Mesendoderm (in vitro differentiated cells): Measurements from ENCODE around the gene CNTNAP4.

ENCODE experiments used
- DNase-seq: peaks from one replicate; pipeline ENCODE4 v3.0.0; 2013
- H2AK5ac ChIP-seq: 2 replicates; pipeline ENCODE4 v1.6.1; 2013; ENCODE audit warnings: low read length, inconsistent platforms
- H2BK120ac ChIP-seq: 2 replicates; pipeline ENCODE4 v1.6.1; 2013; ENCODE audit warnings: low read depth, mild to moderate bottlenecking, low read length, moderate library complexity, mixed read lengths
- H2BK15ac ChIP-seq: replicated peaks from 2 replicates; pipeline ENCODE4 v1.6.1; 2013; ENCODE audit warnings: low read depth, mild to moderate bottlenecking, moderate library complexity
- H2BK5ac ChIP-seq: 2 replicates; pipeline ENCODE4 v1.6.1; 2013; ENCODE audit warnings: low read length, inconsistent platforms
- H3K18ac ChIP-seq: 2 replicates; pipeline ENCODE4 v1.6.1; 2013; ENCODE audit warnings: mild to moderate bottlenecking, low read length, mixed read lengths
- H3K23ac ChIP-seq: one replicate; pipeline ENCODE4 v1.6.1; 2013; ENCODE audit warnings: low read length
- H3K27ac ChIP-seq: 2 replicates; pipeline ENCODE4 v1.5.1; 2013; ENCODE audit warnings: low read depth, mild to moderate bottlenecking, inconsistent platforms, low read length, moderate library complexity
- H3K27me3 ChIP-seq: 2 replicates; pipeline ENCODE4 v1.6.1; 2013; ENCODE audit warnings: low read length, control low read depth, mild to moderate bottlenecking, inconsistent platforms; ENCODE audit not compliant: insufficient read depth, poor library complexity
- H3K36me3 ChIP-seq: 2 replicates; pipeline ENCODE4 v1.6.1; 2013; ENCODE audit warnings: low read length, inconsistent platforms; ENCODE audit not compliant: control insufficient read depth, insufficient read depth
- H3K4ac ChIP-seq: one replicate; pipeline ENCODE4 v1.6.1; 2013; ENCODE audit warnings: low read depth, mild to moderate bottlenecking, low read length, moderate library complexity
- H3K4me1 ChIP-seq: 2 replicates; pipeline ENCODE4 v1.6.1; 2013; ENCODE audit warnings: low read depth, low read length, inconsistent platforms; ENCODE audit not compliant: control insufficient read depth
- H3K4me2 ChIP-seq: 2 replicates; pipeline ENCODE4 v1.6.1; 2013; ENCODE audit warnings: low read length
- H3K4me3 ChIP-seq: 2 replicates; pipeline ENCODE4 v1.5.1; 2013; ENCODE audit warnings: mild to moderate bottlenecking, low read length
- H3K56ac ChIP-seq: one replicate; pipeline ENCODE4 v1.6.1; 2013; ENCODE audit warnings: low read length
- H3K79me1 ChIP-seq: 2 replicates; pipeline ENCODE4 v1.6.1; 2013; ENCODE audit warnings: low read length, inconsistent platforms
- H3K79me2 ChIP-seq: 2 replicates; pipeline ENCODE4 v1.6.1; 2013; ENCODE audit warnings: mild to moderate bottlenecking, low read length; ENCODE audit not compliant: control insufficient read depth, insufficient read depth
- H3K9ac ChIP-seq: 2 replicates; pipeline ENCODE4 v1.6.1; 2013; ENCODE audit warnings: low read length, inconsistent platforms
- H4K5ac ChIP-seq: one replicate; pipeline ENCODE4 v1.6.1; 2013; ENCODE audit warnings: low read length
- H4K8ac ChIP-seq: one replicate; pipeline ENCODE4 v1.6.1; 2013; ENCODE audit warnings: low read depth, mild to moderate bottlenecking, control low read depth, low read length, moderate library complexity
- WGBS: extraction: QIAGEN DNeasy Blood & Tissue Kit; methylation state at CpG from one replicate; pipeline ENCODE4 v1.1.7; 2013; ENCODE audit warnings: low lambda C conversion rate, missing lambda C conversion rate; ENCODE audit not compliant: insufficient coverage; ENCODE audit errors: extremely low coverage; 5-methylcytosine and 5-hydroxymethylcytosine counted together

Gene CNTNAP4

DNA sequence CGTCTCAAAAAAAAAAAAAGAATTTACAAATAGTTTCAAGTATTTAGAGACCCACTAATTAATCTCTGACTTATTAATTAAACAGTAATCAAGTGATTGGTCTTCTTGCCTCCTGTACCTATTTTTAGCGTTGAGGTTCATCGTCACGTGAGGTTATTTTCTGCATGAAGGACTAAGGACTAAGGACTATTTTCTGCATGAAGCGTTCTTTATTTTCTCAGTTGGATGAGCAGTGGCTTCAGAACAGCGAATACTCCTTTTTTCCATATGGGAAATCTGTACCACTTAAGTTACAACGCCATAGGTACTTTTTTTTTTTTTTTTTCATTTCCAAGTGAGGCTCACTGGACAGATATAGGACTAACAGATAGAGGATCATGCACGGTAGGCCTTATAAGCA lies 224.9 kb downstream of the CNTNAP4 start:
- Histone ChIP-seq H2BK5ac (no peak overlapping the region), H3K27ac (no peak overlapping the region), H4K5ac (no peak overlapping the region), H3K23ac (no peak overlapping the region), H3K4ac (no peak overlapping the region), H3K36me3 (no peaks in the 10 kb centered on the region), H3K9ac (no peak overlapping the region), H3K18ac (no peak overlapping the region), H3K4me2 (no peak overlapping the region), H3K4me3 (no peak overlapping the region), H2AK5ac (no peak overlapping the region), H3K56ac (no peak overlapping the region), H4K8ac (no peak overlapping the region), H2BK120ac (no peak overlapping the region), H3K27me3 (no peaks in the 10 kb centered on the region), H2BK15ac (no peak overlapping the region), H3K79me2 (no peaks in the 10 kb centered on the region), H3K79me1 (no peaks in the 10 kb centered on the region), H3K4me1 (no peaks in the 10 kb centered on the region)
- no CpG with 5 or more reads among the region's 8 CpGs for WGBS
- DNase-seq: no peak

DNA sequence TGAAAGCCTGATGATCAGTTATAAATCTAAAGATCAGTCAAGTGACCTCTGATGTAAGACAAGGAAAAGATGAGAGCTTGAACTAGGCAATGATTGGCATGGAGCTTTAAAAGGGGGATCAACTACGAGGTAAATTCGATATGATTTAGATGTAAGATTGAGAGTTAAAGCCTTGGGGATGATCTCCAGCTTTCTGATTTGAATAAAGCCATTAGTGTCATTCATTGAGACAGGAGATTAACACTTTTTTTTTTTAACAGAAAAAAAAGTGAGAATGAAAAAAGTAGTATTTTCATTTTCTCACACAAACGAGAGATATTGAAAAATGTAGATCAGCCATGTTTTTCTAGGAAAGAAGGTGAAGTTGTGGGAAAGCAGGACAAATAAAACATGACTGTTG lies 225.4 kb downstream of the CNTNAP4 start:
- no peak for DNase-seq
- no peak overlapping the region for H3K4me3 ChIP-seq
- H3K27me3 ChIP-seq: no peaks in the 10 kb centered on the region
- H3K4ac ChIP-seq: no peak overlapping the region
- H3K18ac ChIP-seq: no peak overlapping the region
- H3K9ac ChIP-seq: no peak overlapping the region
- no peak overlapping the region for H2AK5ac ChIP-seq
- H3K56ac ChIP-seq: no peak overlapping the region
- H3K27ac ChIP-seq: no peak overlapping the region
- no peak overlapping the region for H2BK120ac ChIP-seq
- H4K5ac ChIP-seq: no peak overlapping the region
- no peak overlapping the region for H2BK15ac ChIP-seq
- no CpG with 5 or more reads among the region's 3 CpGs for WGBS
- no peak overlapping the region for H4K8ac ChIP-seq
- no peaks in the 10 kb centered on the region for H3K4me1 ChIP-seq
- H3K4me2 ChIP-seq: no peak overlapping the region
- H3K79me2 ChIP-seq: no peaks in the 10 kb centered on the region
- H2BK5ac ChIP-seq: no peak overlapping the region
- no peaks in the 10 kb centered on the region for H3K79me1 ChIP-seq
- no peak overlapping the region for H3K23ac ChIP-seq
- no peaks in the 10 kb centered on the region for H3K36me3 ChIP-seq

DNA sequence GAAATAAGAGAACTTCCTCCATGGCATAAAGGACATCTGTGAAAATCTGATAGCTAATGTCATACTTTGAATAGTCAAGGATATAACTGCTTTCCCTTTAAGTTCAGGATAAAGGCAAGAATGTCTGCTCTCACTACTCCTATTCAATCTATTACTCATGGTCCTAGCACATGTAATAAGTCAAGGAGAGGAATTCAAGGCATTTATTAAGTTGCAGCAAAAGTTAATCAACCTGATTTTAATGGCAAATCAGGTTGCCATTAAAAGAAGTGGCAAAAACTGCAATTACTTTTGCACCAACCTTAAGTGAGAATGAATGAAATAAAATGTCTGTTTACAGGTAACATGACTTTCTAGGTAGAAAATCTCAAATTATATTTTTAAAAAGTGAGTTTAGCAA lies 225.9 kb downstream of the CNTNAP4 start:
- no peak overlapping the region for H3K4me3 ChIP-seq
- no peaks in the 10 kb centered on the region for H3K79me1 ChIP-seq
- no peak overlapping the region for H3K27ac ChIP-seq
- H3K9ac ChIP-seq: no peak overlapping the region
- no peak overlapping the region for H2BK15ac ChIP-seq
- no peaks in the 10 kb centered on the region for H3K4me1 ChIP-seq
- no peak overlapping the region for H3K4ac ChIP-seq
- H3K79me2 ChIP-seq: no peaks in the 10 kb centered on the region
- no peak overlapping the region for H2BK120ac ChIP-seq
- H3K23ac ChIP-seq: no peak overlapping the region
- H2AK5ac ChIP-seq: no peak overlapping the region
- H3K18ac ChIP-seq: no peak overlapping the region
- no peak overlapping the region for H3K4me2 ChIP-seq
- H4K8ac ChIP-seq: no peak overlapping the region
- no peaks in the 10 kb centered on the region for H3K36me3 ChIP-seq
- H3K56ac ChIP-seq: no peak overlapping the region
- no peak overlapping the region for H4K5ac ChIP-seq
- H3K27me3 ChIP-seq: no peaks in the 10 kb centered on the region
- no peak for DNase-seq
- no peak overlapping the region for H2BK5ac ChIP-seq

- WGBS: no CpG with 5 or more reads among the region's 3 CpGs
These were observed 234.0 kb downstream of the CNTNAP4 start for GRCh38 chr16:76511203-76511602.

DNA sequence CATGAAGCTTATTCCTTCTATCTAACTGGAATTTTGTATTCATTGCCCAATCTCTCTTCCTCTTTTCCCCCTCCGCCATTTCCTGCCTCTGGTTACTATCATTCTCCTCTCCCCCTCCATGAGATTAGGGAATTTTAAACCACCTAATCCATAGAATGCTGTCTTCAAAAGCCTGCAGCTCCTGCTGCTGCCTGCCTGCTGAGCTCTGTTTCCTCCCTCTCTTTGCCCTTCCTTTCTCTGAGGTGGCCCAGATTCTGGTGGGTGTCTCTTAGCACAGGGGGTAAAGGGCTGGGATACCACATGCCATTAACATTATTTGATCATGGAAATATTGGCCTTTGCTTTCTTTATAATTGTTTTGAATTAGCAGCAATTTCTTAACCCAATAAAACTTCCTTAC lies 241.6 kb downstream of the CNTNAP4 start:
- Histone ChIP-seq H3K18ac (no peak overlapping the region), H3K56ac (no peak overlapping the region), H2BK5ac (no peak overlapping the region), H2BK120ac (no peak overlapping the region), H3K4me2 (no peak overlapping the region), H3K4me3 (no peak overlapping the region), H3K36me3 (no peaks in the 10 kb centered on the region), H2AK5ac (no peak overlapping the region), H3K4me1 (no peaks in the 10 kb centered on the region), H2BK15ac (no peak overlapping the region), H3K4ac (no peak overlapping the region), H3K27ac (no peak overlapping the region), H3K23ac (no peak overlapping the region), H3K27me3 (no peaks in the 10 kb centered on the region), H3K79me1 (no peaks in the 10 kb centered on the region), H3K9ac (no peak overlapping the region), H4K8ac (no peak overlapping the region), H4K5ac (no peak overlapping the region), H3K79me2 (no peaks in the 10 kb centered on the region)
- WGBS: no CpG with 5 or more reads among the region's 1 CpG
- peak; percentile 76 for DNase-seq

More at GRCh38 chr16:76511203-76511602, 234.0 kb downstream of the CNTNAP4 start:
- Histone ChIP-seq H2BK15ac (no peak overlapping the region), H3K56ac (no peak overlapping the region), H3K4me1 (no peaks in the 10 kb centered on the region), H3K4me3 (no peak overlapping the region), H3K27ac (no peak overlapping the region), H3K4me2 (no peak overlapping the region), H2AK5ac (no peak overlapping the region), H3K36me3 (no peaks in the 10 kb centered on the region), H2BK120ac (no peak overlapping the region), H3K4ac (no peak overlapping the region), H4K8ac (no peak overlapping the region), H3K27me3 (no peaks in the 10 kb centered on the region), H3K79me1 (no peaks in the 10 kb centered on the region), H3K79me2 (no peaks in the 10 kb centered on the region), H3K18ac (no peak overlapping the region), H3K23ac (no peak overlapping the region), H2BK5ac (no peak overlapping the region), H3K9ac (no peak overlapping the region), H4K5ac (no peak overlapping the region)
- DNase-seq: no peak

DNA sequence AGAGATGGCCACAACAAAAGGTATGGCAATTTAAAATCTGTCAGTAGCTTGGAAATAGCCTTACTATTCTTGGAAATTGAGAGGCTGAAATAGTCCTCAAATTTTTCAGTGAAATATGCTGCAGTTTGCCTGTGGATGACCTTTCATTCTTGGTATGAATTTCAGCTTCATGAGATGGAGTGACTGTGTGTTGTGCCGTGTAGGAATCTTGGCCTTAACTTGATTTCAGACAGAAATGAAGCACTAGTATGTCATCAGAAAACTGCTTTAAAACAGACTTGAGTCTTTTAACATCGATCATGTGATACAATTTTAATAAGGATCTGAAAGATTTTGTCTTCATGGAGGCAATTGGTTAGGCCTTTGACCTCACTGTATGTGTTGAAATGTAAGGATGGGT lies 247.2 kb downstream of the CNTNAP4 start:
- Histone ChIP-seq H3K23ac (no peak overlapping the region), H3K9ac (no peak overlapping the region)
- WGBS: no CpG with 5 or more reads among the region's 2 CpGs

More for the DNA sequence above, 247.2 kb downstream of the CNTNAP4 start:
- H2BK15ac ChIP-seq: no peak overlapping the region
- H3K79me1 ChIP-seq: no peaks in the 10 kb centered on the region
- no peak overlapping the region for H2BK120ac ChIP-seq
- no peak for DNase-seq
- no peaks in the 10 kb centered on the region for H3K4me1 ChIP-seq
- H3K79me2 ChIP-seq: no peaks in the 10 kb centered on the region
- H2BK5ac ChIP-seq: no peak overlapping the region
- H3K36me3 ChIP-seq: no peaks in the 10 kb centered on the region
- no peak overlapping the region for H3K27ac ChIP-seq
- H3K56ac ChIP-seq: no peak overlapping the region
- H2AK5ac ChIP-seq: no peak overlapping the region
- no peak overlapping the region for H3K4me2 ChIP-seq
- no peak overlapping the region for H3K18ac ChIP-seq
- H4K8ac ChIP-seq: no peak overlapping the region
- no peak overlapping the region for H3K4me3 ChIP-seq
- H3K4ac ChIP-seq: no peak overlapping the region
- no peak overlapping the region for H4K5ac ChIP-seq
- no peaks in the 10 kb centered on the region for H3K27me3 ChIP-seq
